ENCODE results near the gene CEP72. TPM values are rescaled to one million over a fixed set of nuclear protein-coding genes. Genes with fewer than 3 reads are reported as not detected.

Gene CEP72
- total and polyA plus RNA-seq, 2 donors (not counting 1 experiment from before 2014, with no cell fraction given), result 7.7 to 32.9 TPM

DNA sequence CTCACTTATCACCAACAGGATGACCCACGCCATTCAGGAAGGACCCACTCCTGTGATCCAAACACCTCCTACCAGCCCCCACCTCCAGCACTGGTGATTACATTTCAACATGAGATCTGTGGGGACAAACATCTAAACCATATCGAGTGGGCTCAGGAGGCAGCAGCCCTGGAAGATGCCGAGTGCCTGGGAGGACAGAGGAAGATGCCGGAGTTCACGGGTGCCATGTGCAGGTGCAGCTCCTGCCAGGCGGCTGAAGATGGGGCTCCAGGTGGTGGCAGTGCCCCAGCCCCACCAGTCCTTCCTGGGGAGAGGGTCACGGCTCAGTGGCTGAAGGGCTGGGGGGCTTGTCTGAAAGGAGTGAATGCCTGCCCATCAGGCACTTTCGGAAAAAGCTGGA lies 6.1 kb upstream of the CEP72 start:
- Histone ChIP-seq H4K20me1 (ENCODE audit: control insufficient read depth, insufficient read depth, low read length, poor library complexity, severe bottlenecking) (no peaks in the 10 kb centered on the region), H3K27me3 (replicated peaks in 1 of 4; ENCODE audit: control extremely low read depth in 1 of 4, control insufficient read depth in 3 of 4, insufficient read depth in 4 of 4, low read length in 3 of 4) (peaks cover 0 to 39% (median 5%) of the 10 kb centered on the region in 4 experiments), H2AFZ (ENCODE audit: insufficient read depth, low read depth, low read length, poor library complexity, severe bottlenecking) (no peak overlapping the region), H3K4me1 (ENCODE audit: control insufficient read depth in 2 of 2, insufficient read depth in 2 of 2, low read length in 2 of 2) (peaks cover 12 to 16% of the 10 kb centered on the region in 2 donors), H3K4me3 (ENCODE audit: control extremely low read depth in 1 of 5, extremely low read depth in 1 of 5, insufficient read depth in 1 of 5, low read depth in 2 of 5, low read length in 4 of 5) (no peak overlapping the region), H3K27ac (ENCODE audit: low read length in 2 of 2) (no peak overlapping the region), H3K9ac (ENCODE audit: low read length) (no peak overlapping the region), H3K9me3 (ENCODE audit: control extremely low read depth in 1 of 3, control insufficient read depth in 2 of 3, insufficient read depth in 1 of 3, low read length in 2 of 3) (peaks cover 0 to 8% (median 0%) of the 10 kb centered on the region in 3 donors), H3K4me2 (replicated peaks; ENCODE audit: low read depth, low read length, poor library complexity, severe bottlenecking) (no peak overlapping the region), H3K79me2 (ENCODE audit: control insufficient read depth, insufficient read depth, low read length) (no peaks in the 10 kb centered on the region), H3K36me3 (replicated peaks in 1 of 2; ENCODE audit: control extremely low read depth in 1 of 2, control insufficient read depth in 1 of 2, extremely low read depth in 1 of 2, insufficient read depth in 2 of 2, low read length in 1 of 2) (no peaks in the 10 kb centered on the region)
- ATAC-seq (ENCODE audit: low read depth), result no peak
- WGBS (ENCODE audit: insufficient coverage), result 90% methylated on average over 8 of the region's 8 CpGs
- Mint-ChIP-seq H3K27me3 (peaks cover 24% of the 10 kb centered on the region), H3K4me3 (no peak overlapping the region), H3K4me1 (peaks cover 19% of the 10 kb centered on the region), H3K27ac (no peak overlapping the region), H3K9me3 (ENCODE audit: insufficient read depth) (no peaks in the 10 kb centered on the region)
- intact Hi-C loops (cut with micrococcal nuclease), result no loop called here
- DNase-seq, result no peak
- CTCF ChIA-PET, result no interaction called here
- TF ChIP-seq, protein P1, sequence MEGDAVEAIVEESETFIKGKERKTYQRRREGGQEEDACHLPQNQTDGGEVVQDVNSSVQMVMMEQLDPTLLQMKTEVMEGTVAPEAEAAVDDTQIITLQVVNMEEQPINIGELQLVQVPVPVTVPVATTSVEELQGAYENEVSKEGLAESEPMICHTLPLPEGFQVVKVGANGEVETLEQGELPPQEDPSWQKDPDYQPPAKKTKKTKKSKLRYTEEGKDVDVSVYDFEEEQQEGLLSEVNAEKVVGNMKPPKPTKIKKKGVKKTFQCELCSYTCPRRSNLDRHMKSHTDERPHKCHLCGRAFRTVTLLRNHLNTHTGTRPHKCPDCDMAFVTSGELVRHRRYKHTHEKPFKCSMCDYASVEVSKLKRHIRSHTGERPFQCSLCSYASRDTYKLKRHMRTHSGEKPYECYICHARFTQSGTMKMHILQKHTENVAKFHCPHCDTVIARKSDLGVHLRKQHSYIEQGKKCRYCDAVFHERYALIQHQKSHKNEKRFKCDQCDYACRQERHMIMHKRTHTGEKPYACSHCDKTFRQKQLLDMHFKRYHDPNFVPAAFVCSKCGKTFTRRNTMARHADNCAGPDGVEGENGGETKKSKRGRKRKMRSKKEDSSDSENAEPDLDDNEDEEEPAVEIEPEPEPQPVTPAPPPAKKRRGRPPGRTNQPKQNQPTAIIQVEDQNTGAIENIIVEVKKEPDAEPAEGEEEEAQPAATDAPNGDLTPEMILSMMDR (IDR thresholded peaks at IDR 0.05), result no peak
- POLR2A ChIA-PET, result no interaction called here

DNA sequence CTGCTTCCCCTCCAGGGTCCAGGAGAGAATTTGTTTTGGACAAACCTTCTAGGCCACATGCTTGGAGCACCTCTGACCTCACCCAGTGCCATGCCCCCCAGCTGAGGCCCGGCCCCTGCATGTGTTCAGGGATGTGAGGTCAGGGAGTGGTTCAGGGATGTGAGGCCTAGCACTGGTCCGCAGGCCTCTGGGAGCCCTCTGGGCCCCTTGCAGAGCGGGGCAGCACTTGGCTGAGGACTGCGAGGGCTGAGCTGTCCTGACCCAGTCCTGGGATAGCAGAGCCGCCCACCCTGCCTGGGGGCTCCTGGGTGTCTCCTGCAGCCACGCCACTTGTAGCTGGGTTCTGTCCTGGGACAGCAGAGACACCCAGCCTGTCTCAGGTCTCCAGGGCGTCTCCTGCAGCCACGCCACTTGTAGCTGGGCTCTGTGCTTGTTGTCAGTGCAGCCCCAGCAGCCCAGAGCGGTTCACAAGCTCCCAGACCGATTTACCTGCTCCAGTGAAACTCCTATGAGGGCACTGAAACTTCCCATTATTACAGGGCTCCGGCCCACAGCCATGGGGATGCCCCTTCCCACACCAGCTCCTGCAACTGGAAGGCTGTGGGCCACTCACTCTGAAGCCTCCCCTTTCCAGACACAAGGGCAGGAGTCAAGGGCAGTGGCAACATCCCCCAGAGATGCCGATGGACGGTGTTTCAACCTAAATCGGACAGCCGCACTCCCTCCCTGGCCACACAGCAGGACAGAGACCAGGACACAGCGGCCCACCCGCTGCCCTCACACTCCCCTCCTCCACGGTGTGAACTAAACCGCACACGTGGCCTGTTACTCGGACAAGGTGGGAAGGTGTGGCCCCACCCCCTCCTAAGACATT lies 5.4 kb upstream of the CEP72 start:
- CTCF ChIA-PET, result no interaction called here
- H3K36me3 ChIP-seq (replicated peaks in 1 of 2; ENCODE audit: control extremely low read depth in 1 of 2, control insufficient read depth in 1 of 2, extremely low read depth in 1 of 2, insufficient read depth in 2 of 2, low read length in 1 of 2), result no peaks in the 10 kb centered on the region
- Mint-ChIP-seq H3K4me1 (peaks cover 23% of the 10 kb centered on the region), H3K9me3 (ENCODE audit: insufficient read depth) (no peaks in the 10 kb centered on the region), H3K27ac (peak overlapping the region; percentile 72), H3K4me3 (peak overlapping the region; percentile 56), H3K27me3 (peaks cover 24% of the 10 kb centered on the region)
- POLR2A ChIA-PET, result no interaction called here
- peak overlapping the region; percentile 62 for H3K4me2 ChIP-seq (replicated peaks; ENCODE audit: low read depth, low read length, poor library complexity, severe bottlenecking)
- H3K9ac ChIP-seq (ENCODE audit: low read length), result no peak overlapping the region
- no peak overlapping the region for H3K4me3 ChIP-seq (ENCODE audit: control extremely low read depth in 1 of 5, extremely low read depth in 1 of 5, insufficient read depth in 1 of 5, low read depth in 2 of 5, low read length in 4 of 5)
- intact Hi-C loops (cut with micrococcal nuclease), result no loop called here
- peaks cover 17 to 22% of the 10 kb centered on the region in 2 donors for H3K4me1 ChIP-seq (ENCODE audit: control insufficient read depth in 2 of 2, insufficient read depth in 2 of 2, low read length in 2 of 2)
- no peak for TF ChIP-seq EZH2 (IDR thresholded peaks at IDR 0.05; ENCODE audit: borderline replicate concordance, insufficient read depth, low read depth, low read length, poor library complexity, severe bottlenecking)
- TF ChIP-seq, protein P1 (IDR thresholded peaks at IDR 0.05), result no peak
- 87% methylated on average over 19 of the region's 21 CpGs for WGBS (ENCODE audit: insufficient coverage)
- peaks cover 0 to 8% (median 0%) of the 10 kb centered on the region in 3 donors for H3K9me3 ChIP-seq (ENCODE audit: control extremely low read depth in 1 of 3, control insufficient read depth in 2 of 3, insufficient read depth in 1 of 3, low read length in 2 of 3)
- H3K79me2 ChIP-seq (ENCODE audit: control insufficient read depth, insufficient read depth, low read length), result no peaks in the 10 kb centered on the region
- H3K27ac ChIP-seq (ENCODE audit: low read length in 2 of 2), result no peak overlapping the region
- H2AFZ ChIP-seq (ENCODE audit: insufficient read depth, low read depth, low read length, poor library complexity, severe bottlenecking), result no peak overlapping the region
- DNase-seq (peak; percentile 22), ATAC-seq (ENCODE audit: low read depth) (no peak)
- no peaks in the 10 kb centered on the region for H4K20me1 ChIP-seq (ENCODE audit: control insufficient read depth, insufficient read depth, low read length, poor library complexity, severe bottlenecking)
- peaks cover 0 to 39% (median 5%) of the 10 kb centered on the region in 4 experiments for H3K27me3 ChIP-seq (replicated peaks in 1 of 4; ENCODE audit: control extremely low read depth in 1 of 4, control insufficient read depth in 3 of 4, insufficient read depth in 4 of 4, low read length in 3 of 4)

Data from B cell (primary cell).